NCI-H1092 treated with DMSO at 0.1 percent for 48 hours (cell line): ENCODE data around the gene SORCS2.
A peak's percentile ranks its signal among the peaks of the same experiment; 100 is the strongest.

Experiments
- DNase-seq: peaks from one replicate; lab custom pipeline; 2025; lab: John Stamatoyannopoulos, UW

SORCS2 gene

DNA sequence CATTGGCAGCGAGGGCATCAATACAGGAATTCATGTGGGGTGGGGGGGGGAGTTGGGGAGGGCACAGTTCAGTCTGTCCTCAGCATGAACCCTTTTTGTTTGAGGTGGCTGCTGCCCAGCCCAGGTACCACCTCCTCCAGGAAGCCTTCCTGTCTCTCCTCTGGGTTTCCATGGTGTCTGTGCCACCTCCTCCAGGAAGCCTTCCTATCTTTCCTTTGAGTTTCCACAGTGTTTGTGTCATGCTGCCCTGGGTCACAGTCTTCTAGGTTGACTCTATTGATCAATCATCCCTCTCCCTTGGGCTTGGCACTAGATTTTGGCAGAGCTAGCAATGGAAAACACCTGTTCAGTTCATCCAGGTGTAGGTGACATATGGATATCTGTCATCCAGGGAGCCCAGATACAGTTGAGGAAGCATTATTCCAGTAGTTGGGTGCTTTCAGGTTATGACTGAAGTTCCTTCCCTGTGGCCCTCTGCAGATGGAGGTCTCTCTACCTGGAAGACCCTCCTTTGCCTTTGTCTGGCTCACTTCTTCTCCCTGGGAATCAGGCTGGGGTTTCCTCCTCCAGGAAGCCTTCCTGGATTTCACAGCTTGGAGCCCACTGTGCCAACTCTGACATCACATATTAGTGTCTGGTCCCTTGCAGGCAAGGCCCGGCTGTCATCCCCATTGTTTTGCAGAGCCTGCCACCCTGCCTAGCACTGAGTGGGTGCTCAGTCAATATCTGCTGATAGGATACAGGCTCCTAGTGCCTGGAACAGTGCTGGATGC is 96.6 kb downstream of the SORCS2 start:
- DNase-seq: no peak

- DNase-seq: no peak
Observed at GRCh38 chr4:7289589-7289988, 97.3 kb downstream of the SORCS2 start.

DNA sequence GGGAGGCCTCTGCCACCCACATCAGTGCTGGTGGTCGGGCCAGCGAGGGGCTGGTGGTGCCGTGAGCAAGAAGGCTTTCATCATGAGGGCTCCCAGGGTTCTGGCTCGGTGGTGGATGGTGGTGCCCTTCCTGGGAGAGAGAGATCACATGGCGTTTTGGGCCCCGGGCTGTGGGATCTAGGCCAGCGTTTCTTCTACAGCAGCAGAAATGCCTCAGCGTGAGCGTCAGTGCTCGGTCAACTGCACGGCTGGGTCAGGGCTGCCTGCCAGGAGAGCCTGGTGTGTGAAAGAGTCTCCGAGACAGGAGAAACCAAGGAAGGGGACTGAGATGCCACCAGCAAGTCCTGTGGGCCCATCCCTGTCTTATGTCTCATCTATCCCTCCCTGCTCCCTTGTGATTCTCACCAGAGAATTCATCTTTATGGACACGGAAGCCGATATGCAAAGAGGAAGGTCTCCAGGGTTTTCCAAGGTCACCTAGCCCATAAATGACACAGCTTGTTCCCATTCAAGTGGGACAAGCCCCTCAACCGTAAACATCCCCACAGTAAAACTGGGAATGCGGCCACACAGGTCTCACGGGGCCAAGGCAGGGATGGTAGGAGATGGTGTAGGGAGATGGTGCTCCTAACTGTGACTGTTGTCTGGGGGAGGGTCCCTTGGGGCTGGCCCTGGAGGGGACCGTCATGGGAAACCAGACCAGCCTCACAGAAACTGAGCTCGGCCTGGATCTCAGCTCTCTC is 99.2 kb downstream of the SORCS2 start:
- DNase-seq: no peak

DNA sequence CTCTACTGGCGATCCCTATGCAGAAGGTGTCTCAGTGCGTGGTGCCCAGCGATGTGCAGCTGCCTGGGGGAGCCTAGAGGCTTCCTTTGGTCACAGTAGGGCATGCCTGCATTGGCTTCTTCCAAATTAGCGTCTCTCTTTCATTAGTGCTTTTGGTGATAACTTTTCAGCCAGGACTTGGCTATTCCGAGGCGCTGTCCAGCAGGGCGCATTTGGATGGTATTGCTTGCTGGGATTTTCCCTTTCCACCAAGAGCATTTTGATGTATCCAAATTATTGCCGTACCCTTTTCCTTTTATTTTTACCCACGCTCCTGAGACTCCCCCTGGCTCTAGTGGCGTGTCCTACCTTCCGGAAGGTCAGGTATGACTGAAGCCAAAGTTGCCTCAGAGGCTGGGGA is 101.4 kb downstream of the SORCS2 start:
- no peak for DNase-seq

DNA sequence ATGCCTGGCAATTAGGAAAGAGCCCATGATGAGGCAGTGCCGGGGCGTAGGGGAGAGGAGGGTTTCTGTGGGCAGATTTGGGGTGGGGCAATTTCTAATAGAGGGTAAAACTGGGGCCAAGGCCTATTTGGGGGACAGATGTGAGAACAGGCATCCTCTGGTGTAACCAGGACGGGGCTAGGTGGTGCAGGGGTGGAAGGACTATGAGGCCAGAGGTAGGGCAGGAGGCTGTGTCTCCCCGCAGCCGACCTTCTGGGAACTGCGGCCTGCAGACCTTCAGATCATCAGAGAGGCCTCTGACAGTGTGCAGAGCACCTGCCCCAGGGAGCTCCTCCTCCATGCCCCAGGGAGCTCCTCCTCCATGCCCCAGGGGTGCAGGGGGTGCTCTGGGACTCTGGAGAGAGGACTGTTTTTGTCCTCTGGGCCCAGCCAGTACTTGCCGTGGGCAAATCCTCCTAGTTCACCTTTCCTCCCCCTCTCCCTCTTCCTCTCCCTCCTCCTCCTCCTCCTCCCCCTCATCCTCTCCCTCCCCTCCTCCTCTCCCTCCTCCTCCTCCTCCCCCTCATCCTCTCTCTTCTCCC is 101.9 kb downstream of the SORCS2 start:
- no peak for DNase-seq

- peak; percentile 67 for DNase-seq
Observed at GRCh38 chr4:7295197-7295910, 103.0 kb downstream of the SORCS2 start.

- no peak for DNase-seq
Observed at GRCh38 chr4:7295911-7296660, 103.7 kb downstream of the SORCS2 start.

DNA sequence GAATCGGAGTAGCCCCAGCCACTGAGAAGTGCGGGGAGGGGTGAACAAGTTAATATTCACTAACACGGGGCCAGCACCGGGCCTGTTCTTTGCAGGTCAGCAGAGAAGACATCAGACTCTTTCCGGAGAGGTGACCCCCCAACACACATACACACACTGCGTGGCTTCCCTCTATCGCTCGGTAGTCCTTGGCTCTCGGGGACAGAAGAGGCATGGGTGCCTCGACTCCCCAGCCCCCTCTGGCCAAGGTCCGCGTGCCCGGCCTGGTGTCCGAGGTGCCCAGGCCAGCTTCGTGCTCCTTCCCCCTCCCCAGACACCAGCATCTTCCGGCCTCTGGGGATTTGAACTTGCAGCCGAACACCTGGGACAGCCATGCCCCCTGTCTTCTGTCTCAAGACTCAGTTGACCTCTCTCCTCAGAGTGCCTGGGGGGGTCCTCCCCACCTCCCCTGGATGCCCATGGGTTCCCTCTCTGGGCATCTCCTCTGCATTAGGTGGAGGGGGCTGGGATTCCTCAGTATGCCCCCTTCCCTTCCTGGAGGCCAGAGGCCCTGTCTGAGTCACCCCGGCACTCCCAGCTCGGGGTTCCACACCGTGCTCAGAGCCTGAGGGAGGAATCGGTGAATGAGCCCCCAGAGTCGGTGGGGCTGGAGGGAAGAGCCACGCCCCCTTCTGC is 104.5 kb downstream of the SORCS2 start:
- no peak for DNase-seq

GRCh38 chr4:7297374-7297773 is 105.0 kb downstream of the SORCS2 start:
- no peak for DNase-seq

DNA sequence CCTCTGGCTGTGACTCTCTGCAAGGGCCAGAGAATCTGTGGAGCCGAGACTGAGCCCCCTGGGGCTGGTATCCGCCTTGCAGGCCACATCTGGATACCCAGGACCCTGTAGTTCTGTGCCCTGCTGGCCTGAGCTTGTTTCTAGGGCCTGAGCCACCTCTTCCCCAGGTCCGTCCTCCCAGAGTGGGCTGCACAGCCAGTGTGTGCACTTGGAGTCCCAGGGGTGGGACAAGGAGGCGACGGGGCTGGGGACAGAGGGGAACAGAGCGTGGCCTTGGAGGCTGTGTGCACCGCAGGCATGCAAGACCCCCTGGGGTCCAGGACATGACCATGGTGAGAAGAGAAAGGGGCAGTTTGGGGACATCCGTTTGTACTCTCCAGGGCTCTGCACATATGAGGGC is 105.5 kb downstream of the SORCS2 start:
- DNase-seq: no peak

DNA sequence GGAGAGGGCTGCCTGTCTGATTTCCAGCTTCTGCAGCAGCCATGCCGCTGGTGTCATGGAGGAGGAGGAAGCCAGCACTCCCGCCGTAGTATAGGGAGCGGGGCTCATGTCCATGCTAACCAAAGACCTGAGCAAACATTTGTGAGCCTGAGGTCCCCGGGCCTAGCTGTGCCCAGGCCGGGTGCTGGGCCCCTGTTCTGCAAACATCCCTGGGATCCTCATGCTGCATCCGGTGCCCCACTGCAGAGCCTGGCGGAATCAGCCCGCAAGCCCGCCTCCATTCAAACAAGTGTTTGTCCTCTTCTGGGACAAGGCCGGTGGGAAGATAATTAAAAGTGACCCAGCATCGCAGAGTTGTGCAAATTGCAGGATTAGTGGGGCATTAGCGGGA is 106.3 kb downstream of the SORCS2 start:
- no peak for DNase-seq

DNA sequence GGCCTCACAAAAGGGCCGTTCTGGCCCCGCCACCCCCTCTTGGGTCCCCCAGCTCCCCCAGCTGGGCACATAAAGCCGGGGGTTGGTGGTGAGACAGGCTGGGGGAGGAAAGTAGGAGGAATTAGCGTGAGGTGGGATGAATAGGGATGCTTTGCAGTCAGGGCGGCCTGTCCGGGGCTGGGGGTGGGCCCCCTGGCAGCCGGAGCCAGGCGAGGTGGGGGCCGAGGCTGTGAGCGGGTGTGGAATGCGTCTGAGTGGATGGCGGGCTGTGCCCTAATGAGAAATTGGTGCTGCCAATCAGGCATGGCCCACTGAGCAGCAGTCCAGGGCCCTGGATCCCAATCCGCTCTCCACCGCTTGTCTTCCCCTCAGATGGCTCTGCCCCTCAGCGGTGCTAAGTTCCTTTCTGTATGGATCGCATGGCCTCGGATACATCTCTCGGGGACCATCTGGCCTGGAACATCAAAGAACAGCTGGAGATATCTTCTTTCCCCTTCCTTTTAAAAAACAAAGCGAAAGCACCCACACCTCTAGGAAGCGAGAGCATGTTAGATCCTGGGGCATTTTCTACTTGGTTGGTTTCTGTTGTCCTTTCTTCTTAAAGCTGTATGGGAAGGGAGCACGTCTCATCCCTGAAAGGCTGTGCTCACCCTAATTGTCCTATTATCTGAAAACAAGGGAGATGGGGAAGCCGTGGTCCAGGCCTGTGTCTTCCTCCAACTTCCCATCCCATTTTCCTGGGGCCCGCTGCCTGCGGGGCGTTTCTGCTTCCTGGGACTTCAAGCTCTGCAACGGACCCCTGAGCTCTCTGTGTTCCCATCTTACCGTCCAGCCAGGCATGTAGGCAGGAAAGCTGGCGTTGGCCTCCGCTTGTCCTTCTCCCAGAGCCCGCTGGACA is 106.9 kb downstream of the SORCS2 start:
- no peak for DNase-seq

DNA sequence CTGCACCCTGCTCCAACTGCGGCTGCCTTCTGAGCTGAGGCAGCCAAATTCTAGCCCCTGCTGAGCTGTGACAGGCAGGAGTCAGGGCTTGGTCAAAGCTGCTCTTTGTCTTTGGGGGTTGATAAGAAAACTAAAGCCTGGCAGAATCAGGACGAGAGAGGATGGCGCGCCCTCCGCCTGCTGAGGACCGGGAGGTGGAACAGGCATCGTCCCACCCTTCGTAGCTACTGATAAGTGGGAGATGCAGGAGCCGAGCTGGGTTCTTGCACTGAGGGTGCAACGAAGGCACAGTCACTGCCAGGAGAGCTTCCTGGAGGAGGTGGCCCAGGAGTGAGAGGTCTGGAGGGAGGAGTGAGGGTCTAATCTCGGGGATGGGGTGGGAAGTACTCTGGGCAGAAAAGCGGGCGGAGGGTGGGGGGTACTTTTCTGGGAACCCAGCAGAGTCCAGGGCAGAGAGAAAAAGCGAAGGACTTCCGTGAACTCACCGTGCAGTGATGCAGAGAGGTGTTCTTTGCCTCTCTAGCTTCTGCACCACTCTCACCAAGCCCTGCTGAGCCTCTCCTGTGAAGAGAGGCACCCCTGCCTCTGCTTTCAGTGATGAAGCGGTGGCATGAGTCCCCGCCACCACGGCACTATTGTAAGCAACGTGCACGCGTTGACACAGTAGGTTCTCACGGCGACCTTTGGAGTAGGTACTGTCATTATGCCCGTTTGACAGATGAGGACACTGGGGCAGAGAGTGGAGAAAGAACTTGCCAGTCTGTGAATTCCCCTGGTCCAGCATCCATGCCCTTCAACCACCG is 107.8 kb downstream of the SORCS2 start:
- DNase-seq: no peak

DNA sequence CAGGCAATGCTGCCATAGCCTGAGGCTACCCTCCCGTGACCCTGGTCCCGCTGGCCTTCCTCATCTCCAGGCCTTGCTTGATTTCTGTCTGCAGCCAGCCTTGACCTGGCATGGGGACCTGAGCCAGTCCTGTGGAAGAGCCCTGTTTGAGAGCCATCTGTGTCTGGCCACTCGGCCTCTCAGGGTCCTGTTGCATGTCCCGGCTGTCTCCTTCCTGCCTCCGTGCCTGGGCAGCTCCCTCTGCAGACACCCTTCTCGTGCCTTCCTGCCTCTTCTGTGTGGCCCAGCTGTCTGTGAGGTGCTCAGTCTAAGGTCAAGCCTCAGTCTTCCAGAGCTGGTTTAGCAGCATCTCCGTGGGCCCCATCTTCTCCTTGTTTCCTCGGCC is 108.4 kb downstream of the SORCS2 start:
- no peak for DNase-seq

DNA sequence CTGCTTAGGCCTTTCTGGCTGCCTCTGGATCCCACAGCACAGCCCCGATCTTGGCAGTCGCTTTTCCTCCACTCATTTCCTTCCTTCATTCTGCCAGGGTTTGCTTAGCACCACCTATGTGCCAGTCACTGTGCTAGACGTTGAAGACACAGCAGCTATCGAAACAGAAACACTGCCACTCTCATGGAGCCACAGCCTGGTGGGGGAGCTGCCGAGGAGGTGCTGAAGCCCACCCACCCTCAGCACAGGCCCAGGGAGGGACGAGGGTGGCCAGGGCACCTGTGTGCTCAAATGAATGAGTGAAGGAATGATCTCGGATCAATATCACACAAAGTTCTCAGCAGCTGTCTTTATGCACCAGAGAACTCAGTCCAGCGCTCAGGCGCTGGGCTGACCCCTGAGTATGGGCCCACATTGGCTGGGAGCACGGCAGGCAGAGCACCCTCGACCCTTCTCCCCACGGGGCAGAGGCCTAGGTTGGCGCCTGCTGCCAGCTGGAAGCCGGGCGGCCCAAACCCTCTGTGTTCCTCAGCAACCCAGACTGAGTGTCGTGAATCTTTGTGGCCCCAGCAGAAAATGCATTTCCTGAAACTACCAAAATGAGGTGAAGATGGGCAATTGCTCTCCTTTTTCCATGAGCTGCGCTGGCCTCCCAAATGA is 108.9 kb downstream of the SORCS2 start:
- DNase-seq: no peak

- no peak for DNase-seq
Observed at GRCh38 chr4:7301846-7302630, 109.7 kb downstream of the SORCS2 start.

- DNase-seq: no peak
Observed at GRCh38 chr4:7302781-7303404, 110.6 kb downstream of the SORCS2 start.

- DNase-seq: no peak
Observed at GRCh38 chr4:7303561-7303960, 111.2 kb downstream of the SORCS2 start.
